GM12878 (cell line): ENCODE measurements around the gene WRAP73.

ENCODE experiments used
- NFYA ChIP-seq: IDR thresholded peaks from 2 replicates; pipeline ENCODE4 v1.6.1; 2011; ENCODE audit warnings: low read depth, mild to moderate bottlenecking, low read length, improper control_type of control experiment, borderline replicate concordance
- POLR2AphosphoS5 ChIP-seq: IDR thresholded peaks from 2 replicates; pipeline ENCODE4 v1.6.1; 2011; ENCODE audit warnings: mild to moderate bottlenecking, low read length, inconsistent platforms
- SIN3A ChIP-seq: IDR thresholded peaks from 2 replicates; pipeline ENCODE4 v1.6.1; 2012; ENCODE audit warnings: low read depth, low read length, improper control_type of control experiment
- YY1 ChIP-seq: IDR thresholded peaks from 2 replicates; pipeline ENCODE4 v1.6.1; 2011; ENCODE audit warnings: low read depth, mild to moderate bottlenecking, low read length
- TF ChIP-seq, protein P1 (sequence below), 3 experiments: IDR thresholded peaks in 2 of 3; conservative IDR thresholded peaks in 1 of 3; 2 replicates each; pipeline ENCODE4 v1.5.1; 2011; ENCODE audit warnings: low read depth in 3 of 3, low read length in 3 of 3, mild to moderate bottlenecking in 3 of 3, control low read depth in 2 of 3, moderate library complexity in 2 of 3, inconsistent platforms in 1 of 3, mixed read lengths in 1 of 3; ENCODE audit not compliant: control insufficient read depth in 2 of 3, insufficient read depth in 1 of 3; ENCODE audit errors: extremely low read depth in 1 of 3
- TF ChIP-seq, protein P2 (sequence below): IDR thresholded peaks from 2 replicates; pipeline ENCODE4 v1.6.1; 2012; ENCODE audit warnings: low read depth, low read length, improper control_type of control experiment

DNA sequence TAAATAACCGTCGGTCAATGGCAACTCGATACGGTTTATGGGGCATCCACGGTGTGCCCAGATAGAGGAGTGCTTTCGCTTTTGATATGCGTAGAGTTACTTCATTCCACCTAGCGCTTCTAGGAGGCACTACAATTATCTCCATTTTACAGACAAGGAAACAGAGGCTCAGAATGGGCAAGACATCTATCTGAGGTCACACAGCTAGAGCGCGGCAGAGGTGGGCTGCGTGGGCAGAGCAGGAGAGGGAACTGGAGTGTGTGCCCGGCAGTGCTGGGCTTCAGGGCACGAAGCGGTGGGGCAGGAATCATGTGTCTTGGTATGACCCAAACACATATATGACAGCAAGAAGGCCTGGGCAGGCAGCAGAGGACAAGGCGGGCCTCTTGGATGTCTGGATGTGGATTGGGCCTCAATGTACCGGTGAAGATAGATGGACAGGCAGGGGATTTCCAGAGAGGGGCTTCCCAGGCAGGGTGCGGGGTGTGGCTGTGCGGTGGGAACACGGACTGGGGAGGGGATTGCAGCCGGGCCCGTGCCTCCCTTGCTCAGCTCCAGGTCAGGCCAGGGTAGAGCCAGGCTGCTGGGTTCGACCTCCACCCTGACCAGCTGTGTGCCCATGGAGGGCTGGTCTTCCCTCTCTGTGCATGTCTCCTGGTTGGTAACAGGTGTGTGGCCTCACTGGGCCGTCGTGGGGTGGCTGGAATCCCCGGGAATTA, 23.6 kb upstream of the WRAP73 start:
- TF ChIP-seq, protein P1, sequence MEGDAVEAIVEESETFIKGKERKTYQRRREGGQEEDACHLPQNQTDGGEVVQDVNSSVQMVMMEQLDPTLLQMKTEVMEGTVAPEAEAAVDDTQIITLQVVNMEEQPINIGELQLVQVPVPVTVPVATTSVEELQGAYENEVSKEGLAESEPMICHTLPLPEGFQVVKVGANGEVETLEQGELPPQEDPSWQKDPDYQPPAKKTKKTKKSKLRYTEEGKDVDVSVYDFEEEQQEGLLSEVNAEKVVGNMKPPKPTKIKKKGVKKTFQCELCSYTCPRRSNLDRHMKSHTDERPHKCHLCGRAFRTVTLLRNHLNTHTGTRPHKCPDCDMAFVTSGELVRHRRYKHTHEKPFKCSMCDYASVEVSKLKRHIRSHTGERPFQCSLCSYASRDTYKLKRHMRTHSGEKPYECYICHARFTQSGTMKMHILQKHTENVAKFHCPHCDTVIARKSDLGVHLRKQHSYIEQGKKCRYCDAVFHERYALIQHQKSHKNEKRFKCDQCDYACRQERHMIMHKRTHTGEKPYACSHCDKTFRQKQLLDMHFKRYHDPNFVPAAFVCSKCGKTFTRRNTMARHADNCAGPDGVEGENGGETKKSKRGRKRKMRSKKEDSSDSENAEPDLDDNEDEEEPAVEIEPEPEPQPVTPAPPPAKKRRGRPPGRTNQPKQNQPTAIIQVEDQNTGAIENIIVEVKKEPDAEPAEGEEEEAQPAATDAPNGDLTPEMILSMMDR (IDR thresholded peaks at IDR 0.05 in 2 of 3, conservative IDR thresholded peaks at IDR 0.05 in 1 of 3; ENCODE audit: control insufficient read depth in 2 of 3, extremely low read depth in 1 of 3, insufficient read depth in 1 of 3, low read depth in 3 of 3, low read length in 3 of 3), result peak; percentile 28 to 57 (median 29); a peak in 5 of 6 replicates
- no peak for TF ChIP-seq NFYA
- TF ChIP-seq POLR2AphosphoS5, result peak; percentile 69
- TF ChIP-seq SIN3A, result no peak
- TF ChIP-seq YY1, result 0 out of 2 replicates have a peak, but pooled peaks have one; percentile 4
- TF ChIP-seq, protein P2, sequence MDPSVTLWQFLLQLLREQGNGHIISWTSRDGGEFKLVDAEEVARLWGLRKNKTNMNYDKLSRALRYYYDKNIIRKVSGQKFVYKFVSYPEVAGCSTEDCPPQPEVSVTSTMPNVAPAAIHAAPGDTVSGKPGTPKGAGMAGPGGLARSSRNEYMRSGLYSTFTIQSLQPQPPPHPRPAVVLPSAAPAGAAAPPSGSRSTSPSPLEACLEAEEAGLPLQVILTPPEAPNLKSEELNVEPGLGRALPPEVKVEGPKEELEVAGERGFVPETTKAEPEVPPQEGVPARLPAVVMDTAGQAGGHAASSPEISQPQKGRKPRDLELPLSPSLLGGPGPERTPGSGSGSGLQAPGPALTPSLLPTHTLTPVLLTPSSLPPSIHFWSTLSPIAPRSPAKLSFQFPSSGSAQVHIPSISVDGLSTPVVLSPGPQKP, result no peak
